Psoas muscle (tissue), 8 donors: ENCODE results near the gene MVD. TPM values are rescaled to one million over a fixed set of nuclear protein-coding genes. Genes with fewer than 3 reads are reported as not detected.

Experiments
- ATAC-seq, 4 donors: fragments of 200-7000 bp; cut with Tn5 transposase; one replicate each; pipeline ENCODE4 v1.9.1; 2020; ENCODE audit warnings: moderate library complexity in 3 of 4, mild to moderate bottlenecking in 2 of 4
- DNase-seq, 2 donors: peaks; one replicate each; pipeline ENCODE4 v3.0.0-alpha.2; 2020
- H3K27ac ChIP-seq: fragments of 200-600 bp; one replicate; pipeline ENCODE4 v1.8.0; 2022
- H3K27me3 ChIP-seq, 3 donors: fragments of 200-600 bp in 1 of 3; one replicate each; pipeline versions ENCODE4 v1.6.1 to v1.8.0; 2013 to 2022; ENCODE audit warnings: low read length in 2 of 3, mild to moderate bottlenecking in 2 of 3, moderate library complexity in 1 of 3; ENCODE audit not compliant: insufficient read depth in 3 of 3
- H3K36me3 ChIP-seq, 2 donors: fragments of 200-600 bp in 1 of 2; one replicate each; pipeline versions ENCODE4 v1.6.1 to v1.8.0; 2013 to 2022; ENCODE audit warnings: low read depth in 1 of 2, mild to moderate bottlenecking in 1 of 2, moderate library complexity in 1 of 2; ENCODE audit not compliant: insufficient read depth in 1 of 2
- H3K4me1 ChIP-seq: fragments of 200-600 bp; one replicate; pipeline ENCODE4 v1.8.0; 2022
- H3K4me3 ChIP-seq: fragments of 200-600 bp; one replicate; pipeline ENCODE4 v1.8.0; 2022; ENCODE audit warnings: mild to moderate bottlenecking
- H3K9me3 ChIP-seq: fragments of 200-600 bp; one replicate; pipeline ENCODE4 v1.8.0; 2022
- WGBS, 3 donors: extraction: QIAGEN DNeasy Blood & Tissue Kit; methylation state at CpG; one replicate each; pipeline versions ENCODE4 v1.1.6 to v1.1.7; 2013; 5-methylcytosine and 5-hydroxymethylcytosine counted together
- intact Hi-C, 2 donors: fragments of 100-400 bp; cut with DNase I; formaldehyde crosslinking; loops; one replicate each; pipeline versions ENCODE4 v1.11.0 to v1.14.2; 2022
- polyA plus RNA-seq, 3 donors: library from polyadenylated mRNA; stranded (reverse); fragments of 200-250 nt; gene quantifications; one replicate each; pipeline ENCODE4 v1.2.3, GENCODE V29; 2013
- total RNA-seq, 4 donors: library from RNA; stranded (reverse); fragmentation: NEBNext Ultra II Directional in 2 of 4; extraction: Animal tissue kit (Norgen Biotek cat#: 25700) in 2 of 4; gene quantifications; one replicate each; pipeline versions ENCODE4 v1.2.1 to v1.2.4, GENCODE V29; 2021 to 2023
- TF ChIP-seq, protein P1 (sequence below): fragments of 200-600 bp; IDR thresholded peaks from one replicate; pipeline ENCODE4 v1.8.0; 2022; ENCODE audit warnings: antibody characterized with exemption
- donor health status: healthy with polysubstance abuse.
- donor health status: DM: no; HTN: no; CAD: no; lungs with moderate emphysema.
- donor health status: Bipolar disorder and iron deficiency.
- donor health status: healthy.
- donor health status: DM: yes; HTN: yes; CAD: no.
- donor health status: DM: no; HTN: no; CAD: no.
- donor health status: DM: no; HTN: no; CAD: no.
- donor health status: DM: yes; HTN: yes; CAD: no.

Gene MVD
- total and polyA plus RNA-seq, 7 donors = 11.7 to 26.8 (median 15.9) TPM

DNA sequence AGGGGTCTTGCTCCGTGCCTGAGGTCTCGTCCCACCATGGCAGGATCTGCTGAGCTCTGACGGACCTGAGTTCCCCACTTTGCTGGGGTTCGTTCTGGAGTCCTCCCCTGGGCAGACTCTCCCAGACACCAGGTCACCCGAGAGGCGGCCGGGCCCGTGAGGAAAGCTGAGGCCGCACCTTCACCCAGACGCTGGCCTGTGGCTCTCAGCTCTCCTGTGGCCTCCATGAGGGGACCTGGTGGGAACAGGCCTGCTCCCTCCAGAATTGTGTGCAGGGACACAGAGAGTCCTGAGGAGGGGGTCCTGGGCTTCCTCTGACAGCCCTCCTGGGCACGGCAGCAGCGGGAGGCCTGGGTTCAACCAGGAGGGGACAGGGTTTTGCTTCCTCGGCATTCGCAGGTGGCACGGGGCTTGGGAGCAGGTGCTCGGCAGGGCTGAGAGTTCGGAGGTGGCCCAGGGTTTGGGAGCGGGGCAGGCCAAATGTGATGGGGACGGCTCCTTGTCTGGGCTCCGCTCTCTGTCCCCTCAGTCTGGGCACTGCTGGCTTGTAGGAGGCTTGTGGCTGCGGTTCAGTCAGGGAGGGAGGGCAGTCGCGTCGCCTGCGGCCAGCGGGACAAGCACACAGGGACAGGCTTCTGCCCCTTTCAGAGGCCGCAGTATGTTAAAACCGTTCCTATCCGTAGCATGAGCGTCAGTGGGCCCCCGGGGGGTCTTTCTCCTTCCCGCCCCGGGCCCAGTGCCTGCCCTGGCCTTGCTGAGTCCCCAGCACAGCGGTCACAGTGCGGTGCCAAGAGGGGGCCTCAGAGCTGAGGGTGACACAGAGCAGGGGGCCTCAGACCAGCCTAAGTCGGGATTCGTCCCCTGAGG, 31.6 kb upstream of the MVD start:
- peaks cover 3 to 35% of the 10 kb centered on the region in 2 donors for H3K36me3 ChIP-seq
- H3K4me1 ChIP-seq = peaks cover 12% of the 10 kb centered on the region
- TF ChIP-seq, protein P1, sequence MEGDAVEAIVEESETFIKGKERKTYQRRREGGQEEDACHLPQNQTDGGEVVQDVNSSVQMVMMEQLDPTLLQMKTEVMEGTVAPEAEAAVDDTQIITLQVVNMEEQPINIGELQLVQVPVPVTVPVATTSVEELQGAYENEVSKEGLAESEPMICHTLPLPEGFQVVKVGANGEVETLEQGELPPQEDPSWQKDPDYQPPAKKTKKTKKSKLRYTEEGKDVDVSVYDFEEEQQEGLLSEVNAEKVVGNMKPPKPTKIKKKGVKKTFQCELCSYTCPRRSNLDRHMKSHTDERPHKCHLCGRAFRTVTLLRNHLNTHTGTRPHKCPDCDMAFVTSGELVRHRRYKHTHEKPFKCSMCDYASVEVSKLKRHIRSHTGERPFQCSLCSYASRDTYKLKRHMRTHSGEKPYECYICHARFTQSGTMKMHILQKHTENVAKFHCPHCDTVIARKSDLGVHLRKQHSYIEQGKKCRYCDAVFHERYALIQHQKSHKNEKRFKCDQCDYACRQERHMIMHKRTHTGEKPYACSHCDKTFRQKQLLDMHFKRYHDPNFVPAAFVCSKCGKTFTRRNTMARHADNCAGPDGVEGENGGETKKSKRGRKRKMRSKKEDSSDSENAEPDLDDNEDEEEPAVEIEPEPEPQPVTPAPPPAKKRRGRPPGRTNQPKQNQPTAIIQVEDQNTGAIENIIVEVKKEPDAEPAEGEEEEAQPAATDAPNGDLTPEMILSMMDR = no peak
- no peak overlapping the region for H3K4me3 ChIP-seq
- ATAC-seq (no peak), DNase-seq (no peak)
- WGBS, 3 donors = 84 to 92% (median 92%) methylated on average over 37 of the region's 37 CpGs
- no peaks in the 10 kb centered on the region for H3K27me3 ChIP-seq
- H3K27ac ChIP-seq = no peak overlapping the region
- H3K9me3 ChIP-seq = no peaks in the 10 kb centered on the region
- intact Hi-C loops = no loop called here

DNA sequence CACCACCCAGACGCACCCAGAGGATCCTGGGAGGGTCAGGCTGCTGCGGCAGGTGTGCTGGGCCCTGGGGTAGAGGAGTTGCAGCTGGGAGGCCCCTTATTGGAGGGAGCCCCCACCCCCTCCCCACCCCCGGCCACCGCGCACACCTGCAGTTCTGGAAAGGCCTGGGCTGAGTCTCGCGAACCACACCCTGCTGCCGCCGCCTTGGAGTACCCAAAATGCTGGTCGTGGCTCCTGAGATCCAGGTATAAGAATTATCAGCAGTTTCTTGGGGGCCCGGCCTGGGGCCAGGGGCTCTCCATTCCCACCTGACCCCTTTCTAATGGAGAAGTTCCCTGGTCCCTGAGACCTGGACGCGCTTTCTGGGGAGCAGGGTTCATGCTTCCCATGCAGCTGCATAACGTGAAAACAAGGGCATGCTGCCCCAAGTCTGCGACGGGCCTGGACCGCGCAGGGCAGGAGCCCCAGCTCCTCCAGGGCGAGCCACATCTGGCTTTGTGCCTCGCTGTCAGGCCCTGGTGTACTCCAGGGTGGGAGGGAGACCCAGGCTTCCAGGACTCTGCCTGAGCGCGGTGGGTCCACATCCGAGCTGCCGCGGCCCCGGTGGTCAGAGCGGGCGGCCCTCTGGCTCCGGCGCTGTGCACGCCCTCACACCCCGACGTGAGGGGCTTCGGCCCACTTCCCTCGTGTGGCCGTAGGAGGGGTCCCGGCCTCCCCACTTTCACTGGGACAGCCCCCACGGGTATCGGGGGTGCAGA, 30.7 kb upstream of the MVD start:
- DNase-seq = no peak
- H3K27ac ChIP-seq = no peak overlapping the region
- intact Hi-C loops = no loop called here
- no peaks in the 10 kb centered on the region for H3K9me3 ChIP-seq
- 90 to 93% (median 92%) methylated on average over 32 to 39 of the region's 39 CpGs for WGBS, 3 donors
- peaks cover 3 to 27% of the 10 kb centered on the region in 2 donors for H3K36me3 ChIP-seq
- no peaks in the 10 kb centered on the region for H3K27me3 ChIP-seq
- no peak for ATAC-seq
- no peak overlapping the region for H3K4me3 ChIP-seq
- H3K4me1 ChIP-seq = peaks cover 16% of the 10 kb centered on the region
- TF ChIP-seq, protein P1 = no peak

DNA sequence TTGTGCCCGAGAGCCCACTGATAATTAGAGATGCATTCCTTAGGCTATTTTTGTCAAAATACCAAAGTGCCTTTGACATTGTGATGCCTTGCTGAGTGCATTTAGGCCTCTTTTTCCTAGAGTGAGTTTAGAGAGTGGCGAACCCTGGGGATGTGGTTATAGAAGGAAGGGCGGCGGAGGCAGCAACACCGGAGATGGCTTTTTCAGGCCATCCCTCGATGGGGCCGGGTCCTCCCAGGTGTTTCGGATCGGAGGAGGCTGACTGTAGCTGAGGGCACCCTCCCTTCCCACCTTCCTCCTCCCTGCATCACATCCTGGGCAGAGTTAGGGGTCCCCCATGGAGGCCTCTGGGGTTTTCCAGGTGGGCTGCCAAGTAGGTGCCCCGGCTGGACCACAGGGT, 30.0 kb upstream of the MVD start:
- intact Hi-C loops = no loop called here
- ATAC-seq (no peak), DNase-seq (no peak)
- Histone ChIP-seq H3K27ac (no peak overlapping the region), H3K4me1 (peaks cover 23% of the 10 kb centered on the region), H3K4me3 (no peak overlapping the region), H3K9me3 (no peaks in the 10 kb centered on the region), H3K36me3 (peaks cover 3 to 19% of the 10 kb centered on the region in 2 donors), H3K27me3 (no peaks in the 10 kb centered on the region)
- TF ChIP-seq, protein P1 = no peak
- 74 to 90% (median 85%) methylated on average over 10 of the region's 10 CpGs for WGBS, 3 donors

DNA sequence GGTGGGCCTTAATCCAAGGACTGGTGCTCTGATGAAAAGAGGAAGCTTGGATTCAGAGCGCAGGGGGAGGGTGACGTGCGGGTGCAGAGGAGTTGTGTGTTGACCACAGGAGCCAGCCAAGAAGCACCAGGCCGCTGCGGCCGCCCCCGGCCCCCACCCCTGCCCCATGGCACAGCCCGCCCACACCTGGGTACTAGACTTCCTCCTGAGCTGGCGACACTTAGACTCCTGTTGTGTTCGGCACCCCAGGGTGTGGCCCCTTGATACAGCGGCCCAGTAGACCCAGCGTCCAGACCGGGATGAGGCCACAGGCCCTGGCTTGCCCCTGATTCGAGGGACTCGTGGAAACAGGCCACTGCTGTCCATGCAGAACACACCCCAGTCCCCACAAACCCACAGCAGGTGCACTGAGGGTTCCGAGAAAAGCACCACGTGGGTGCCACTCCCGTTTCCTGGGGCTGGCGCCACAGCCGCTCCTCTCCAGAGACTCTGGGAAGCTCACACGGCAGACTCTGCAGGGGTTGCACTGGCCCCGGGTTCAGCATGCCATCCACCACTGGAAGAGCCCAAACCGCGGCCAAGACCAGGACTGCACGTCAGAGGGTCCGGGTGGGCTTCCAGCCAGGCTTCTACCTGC, 29.2 kb upstream of the MVD start:
- intact Hi-C loops = no loop called here
- no peaks in the 10 kb centered on the region for H3K9me3 ChIP-seq
- DNase-seq (no peak), ATAC-seq (no peak)
- H3K27ac ChIP-seq = no peak overlapping the region
- H3K4me1 ChIP-seq = peaks cover 30% of the 10 kb centered on the region
- H3K27me3 ChIP-seq = no peaks in the 10 kb centered on the region
- H3K36me3 ChIP-seq = peaks cover 0 to 11% of the 10 kb centered on the region in 2 donors
- no peak overlapping the region for H3K4me3 ChIP-seq
- 77 to 84% (median 78%) methylated on average over 25 to 26 of the region's 26 CpGs for WGBS, 3 donors
- TF ChIP-seq, protein P1 = no peak
